CD4-positive, CD25-positive, alpha-beta regulatory T cell (primary cell): Measurements from ENCODE around the gene FAF1. TPM values are rescaled to one million over a fixed set of nuclear protein-coding genes. Genes with fewer than 3 reads are reported as not detected.
"Not testable (repeated sequence)": the region's sequence is repeated elsewhere in the genome, so short reads cannot be mapped to it uniquely, and the experiment has no call there.

Source experiments
- ATAC-seq, 2 donors: fragments of 150-1000 bp; cut with Tn5 transposase; one replicate each; pipeline ENCODE4 v1.10.0; 2021; ENCODE audit warnings: low read depth in 2 of 2, moderate number of reproducible peaks in 2 of 2, moderate library complexity in 1 of 2
- DNase-seq, 3 donors: peaks; one replicate each; pipeline versions ENCODE4 v3.0.0 to v3.0.0-alpha.2; 2012 to 2022; ENCODE audit warnings: mixed read lengths in 1 of 3
- H3K27ac ChIP-seq: one replicate; pipeline ENCODE4 v1.7.0; 2013; ENCODE audit warnings: mild to moderate bottlenecking, low read length; ENCODE audit not compliant: insufficient read depth, poor library complexity, severe bottlenecking
- H3K27me3 ChIP-seq: one replicate; pipeline ENCODE4 v1.7.0; 2013; ENCODE audit warnings: low read length; ENCODE audit not compliant: control insufficient read depth, insufficient read depth
- H3K36me3 ChIP-seq: one replicate; pipeline ENCODE4 v1.7.0; 2013; ENCODE audit warnings: mild to moderate bottlenecking, low read length, moderate library complexity; ENCODE audit not compliant: control insufficient read depth, insufficient read depth
- H3K4me1 ChIP-seq: 2 replicates; pipeline ENCODE4 v1.7.0; 2013; ENCODE audit warnings: mild to moderate bottlenecking, low read length; ENCODE audit not compliant: insufficient read depth, control insufficient read depth, poor library complexity, severe bottlenecking
- H3K4me3 ChIP-seq: one replicate; pipeline ENCODE4 v1.7.0; 2013; ENCODE audit warnings: low read depth, mild to moderate bottlenecking, low read length, moderate library complexity
- H3K9me3 ChIP-seq, 2 experiments: 1 replicate in 1 of 2; 2 replicates in 1 of 2; pipeline ENCODE4 v1.7.0; 2013; ENCODE audit warnings: low read length in 2 of 2, mild to moderate bottlenecking in 1 of 2, moderate library complexity in 1 of 2; ENCODE audit not compliant: control insufficient read depth in 2 of 2
- H3K27ac Mint-ChIP-seq, 3 donors: one replicate each; pipeline ENCODE4 v1.8.0; 2020 to 2022; ENCODE audit warnings: mild to moderate bottlenecking in 3 of 3, mixed read lengths in 3 of 3, moderate library complexity in 2 of 3
- H3K27me3 Mint-ChIP-seq: one replicate; pipeline ENCODE4 v1.8.0; 2022; ENCODE audit warnings: mild to moderate bottlenecking, mixed read lengths
- H3K36me3 Mint-ChIP-seq: one replicate; pipeline ENCODE4 v1.8.0; 2020; ENCODE audit warnings: mixed read lengths
- H3K4me1 Mint-ChIP-seq, 4 donors: one replicate each; pipeline ENCODE4 v1.8.0; 2020 to 2022; ENCODE audit warnings: mixed read lengths in 4 of 4, mild to moderate bottlenecking in 1 of 4
- H3K4me3 Mint-ChIP-seq, 4 donors: one replicate each; pipeline ENCODE4 v1.8.0; 2020 to 2022; ENCODE audit warnings: mild to moderate bottlenecking in 4 of 4, mixed read lengths in 4 of 4, moderate library complexity in 3 of 4
- H3K9me3 Mint-ChIP-seq, 7 donors: one replicate each; pipeline ENCODE4 v1.8.0; 2020 to 2022; ENCODE audit warnings: mixed read lengths in 7 of 7, mild to moderate bottlenecking in 3 of 7, moderate library complexity in 2 of 7
- polyA plus RNA-seq, 4 donors: library from polyadenylated mRNA; unstranded; fragments of 300-500 nt; fragmentation: Illumina TruSeq; gene quantifications; one replicate each; pipeline ENCODE4 v1.2.3, GENCODE V29; 2021
- total RNA-seq: library from RNA; stranded (reverse); gene quantifications from one replicate; pipeline ENCODE4 v1.2.3, GENCODE V29; 2022

The FAF1 gene
- total and polyA plus RNA-seq, 5 donors from 2014 or later: 28.9 to 58.2 (median 54.3) TPM

GRCh38 chr1:50967416-50968157 is 7.5 kb upstream of the FAF1 start:
- H3K27me3 Mint-ChIP-seq: peaks cover 4% of the 10 kb centered on the region
- H3K4me1 ChIP-seq: peaks cover 34% of the 10 kb centered on the region

DNA sequence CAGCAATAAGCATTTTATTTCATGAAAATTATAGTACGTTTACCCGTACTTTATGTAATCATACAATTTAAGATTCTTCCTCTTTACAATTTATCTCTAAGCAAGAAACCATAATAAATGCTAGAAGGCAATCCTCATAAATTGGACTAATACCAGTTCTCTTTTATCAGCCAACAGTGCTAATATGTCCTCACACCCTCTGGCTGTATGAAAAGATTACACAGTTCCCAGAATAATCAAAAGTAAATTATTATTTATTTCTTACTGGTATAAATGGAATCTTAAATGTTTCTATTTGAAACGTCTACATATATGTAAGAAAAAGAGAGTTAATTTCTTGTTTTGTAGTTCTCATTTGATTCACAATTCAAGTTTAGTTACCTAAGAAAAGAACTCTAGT is 6.9 kb upstream of the FAF1 start:
- ATAC-seq: no peak
- Histone ChIP-seq H3K4me3 (peak overlapping the region; percentile 63), H3K4me1 (peaks cover 32% of the 10 kb centered on the region), H3K27me3 (no peaks in the 10 kb centered on the region), H3K36me3 (no peaks in the 10 kb centered on the region), H3K27ac (peak overlapping the region; percentile 92), H3K9me3 (no peaks in the 10 kb centered on the region)
- H3K4me3 Mint-ChIP-seq: peak overlapping the region in 3 of 4 donors; percentile 1 to 98 (median 98)
- no peak for DNase-seq
- H3K9me3 Mint-ChIP-seq: no peaks in the 10 kb centered on the region
- H3K27me3 Mint-ChIP-seq: peaks cover 4% of the 10 kb centered on the region
- peak overlapping the region in 2 of 3 donors; percentile 87 to 94 for H3K27ac Mint-ChIP-seq
- peaks cover 7 to 28% (median 16%) of the 10 kb centered on the region in 4 donors for H3K4me1 Mint-ChIP-seq
- no peaks in the 10 kb centered on the region for H3K36me3 Mint-ChIP-seq

More at GRCh38 chr1:50967416-50968157, 7.5 kb upstream of the FAF1 start:
- H3K27ac Mint-ChIP-seq: peak overlapping the region; percentile 66 to 94 (median 89)
- Histone ChIP-seq H3K36me3 (no peaks in the 10 kb centered on the region), H3K4me3 (peak overlapping the region; percentile 63), H3K27ac (peak overlapping the region; percentile 92), H3K9me3 (no peaks in the 10 kb centered on the region), H3K27me3 (no peaks in the 10 kb centered on the region)
- DNase-seq: no peak
- peaks cover 7 to 31% (median 16%) of the 10 kb centered on the region in 4 donors for H3K4me1 Mint-ChIP-seq
- H3K4me3 Mint-ChIP-seq: peak overlapping the region; percentile 98 to 100 (median 98)
- H3K9me3 Mint-ChIP-seq: no peaks in the 10 kb centered on the region
- no peak for ATAC-seq
- H3K36me3 Mint-ChIP-seq: no peaks in the 10 kb centered on the region

DNA sequence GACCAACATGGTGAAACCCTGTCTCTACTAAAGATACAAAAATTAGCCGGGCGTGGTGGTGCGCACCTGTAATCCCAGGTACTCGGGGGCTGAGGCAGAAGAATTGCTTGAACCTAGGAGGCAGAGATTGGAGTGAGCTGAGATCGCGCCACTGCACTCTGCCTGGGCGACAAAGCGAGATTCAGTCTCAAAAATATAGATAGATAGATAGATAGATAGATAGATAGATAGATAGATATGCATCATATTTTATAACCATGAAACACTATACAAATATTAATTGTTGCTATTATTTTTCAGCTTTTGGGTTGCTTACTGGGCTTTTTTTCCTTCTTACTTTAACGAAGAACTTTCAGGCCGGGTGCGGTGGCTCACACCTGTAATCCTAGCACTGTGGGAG is 4.8 kb upstream of the FAF1 start:
- no peaks in the 10 kb centered on the region for H3K36me3 Mint-ChIP-seq
- H3K4me3 Mint-ChIP-seq: peak overlapping the region in 2 of 4 donors; percentile 48 to 74
- H3K27ac Mint-ChIP-seq: no peak overlapping the region
- no peak for DNase-seq
- no peaks in the 10 kb centered on the region for H3K27me3 ChIP-seq
- peaks cover 8% of the 10 kb centered on the region for H3K27me3 Mint-ChIP-seq
- peaks cover 6 to 18% (median 12%) of the 10 kb centered on the region in 4 donors for H3K4me1 Mint-ChIP-seq
- no peak overlapping the region for H3K4me3 ChIP-seq
- no peak for ATAC-seq
- H3K9me3 Mint-ChIP-seq: no peaks in the 10 kb centered on the region
- no peaks in the 10 kb centered on the region for H3K9me3 ChIP-seq
- peaks cover 17% of the 10 kb centered on the region for H3K4me1 ChIP-seq
- H3K36me3 ChIP-seq: no peaks in the 10 kb centered on the region
- H3K27ac ChIP-seq: no peak overlapping the region

- Mint-ChIP-seq H3K36me3 (no peaks in the 10 kb centered on the region), H3K9me3 (no peaks in the 10 kb centered on the region), H3K4me3 (peak overlapping the region; percentile 88 to 93 (median 90)), H3K4me1 (peaks cover 13 to 34% (median 22%) of the 10 kb centered on the region in 4 donors), H3K27ac (peak overlapping the region; percentile 84 to 89 (median 88)), H3K27me3 (peaks cover 4% of the 10 kb centered on the region)
- Histone ChIP-seq H3K36me3 (no peaks in the 10 kb centered on the region), H3K4me1 (peaks cover 16% of the 10 kb centered on the region), H3K27ac (peak overlapping the region; percentile 65), H3K9me3 (no peaks in the 10 kb centered on the region), H3K27me3 (no peaks in the 10 kb centered on the region), H3K4me3 (peak overlapping the region; percentile 87)
- peak in 1 of 3 donors; percentile 40 for DNase-seq
- ATAC-seq: no peak
These were observed 659 bp downstream of the FAF1 start for GRCh38 chr1:50959303-50959912.

GRCh38 chr1:50955116-50955515 is 5.0 kb downstream of the FAF1 start:
- Histone ChIP-seq H3K4me3 (no peak overlapping the region), H3K4me1 (peaks cover 10% of the 10 kb centered on the region), H3K27ac (no peak overlapping the region), H3K9me3 (no peaks in the 10 kb centered on the region), H3K36me3 (no peaks in the 10 kb centered on the region), H3K27me3 (no peaks in the 10 kb centered on the region)
- no peaks in the 10 kb centered on the region for H3K27me3 Mint-ChIP-seq
- no peaks in the 10 kb centered on the region for H3K9me3 Mint-ChIP-seq
- H3K4me1 Mint-ChIP-seq: peaks cover 19 to 40% (median 29%) of the 10 kb centered on the region in 4 donors
- ATAC-seq: no peak
- H3K27ac Mint-ChIP-seq: no peak overlapping the region
- H3K36me3 Mint-ChIP-seq: peaks cover 5% of the 10 kb centered on the region
- H3K4me3 Mint-ChIP-seq: no peak overlapping the region
- no peak for DNase-seq

GRCh38 chr1:50952566-50952965 is 7.5 kb downstream of the FAF1 start:
- not testable (repeated sequence) for H3K4me3 ChIP-seq, H3K27ac Mint-ChIP-seq, H3K27me3 Mint-ChIP-seq, H3K9me3 Mint-ChIP-seq, H3K36me3 Mint-ChIP-seq, DNase-seq, H3K36me3 ChIP-seq, H3K27ac ChIP-seq, ATAC-seq, H3K4me3 Mint-ChIP-seq, H3K9me3 ChIP-seq, H3K4me1 ChIP-seq, H3K27me3 ChIP-seq
- peaks cover 22 to 46% (median 31%) of the 10 kb centered on the region in 4 donors for H3K4me1 Mint-ChIP-seq

GRCh38 chr1:50950396-50950795 is 9.7 kb downstream of the FAF1 start:
- Histone ChIP-seq H3K9me3 (no peaks in the 10 kb centered on the region), H3K4me3 (no peak overlapping the region), H3K27ac (no peak overlapping the region), H3K36me3 (no peaks in the 10 kb centered on the region), H3K4me1 (no peaks in the 10 kb centered on the region), H3K27me3 (no peaks in the 10 kb centered on the region)
- Mint-ChIP-seq H3K27me3 (no peaks in the 10 kb centered on the region), H3K4me1 (peaks cover 25 to 56% (median 44%) of the 10 kb centered on the region in 4 donors), H3K4me3 (no peak overlapping the region), H3K36me3 (peaks cover 16% of the 10 kb centered on the region), H3K9me3 (no peaks in the 10 kb centered on the region), H3K27ac (no peak overlapping the region)
- DNase-seq: no peak
- no peak for ATAC-seq
